CD8-positive, alpha-beta memory T cell (primary cell): ENCODE data around the gene FAM78B. TPM values are rescaled to one million over a fixed set of nuclear protein-coding genes. Genes with fewer than 3 reads are reported as not detected.

Experiments used
- CTCF ChIA-PET: fragments of 350-600 bp; sonication (Branson Sonifier 250); formaldehyde crosslinking; loops from one replicate; lab custom pipeline; 2021; ENCODE audit warnings: antibody characterized with exemption; lab: Charles Lee
- POLR2A ChIA-PET: fragments of 350-600 bp; sonication (Branson Sonifier 250); formaldehyde crosslinking; loops from one replicate; lab custom pipeline; 2021; ENCODE audit warnings: antibody characterized with exemption; lab: Charles Lee
- DNase-seq, 5 donors: peaks; one replicate each; pipeline versions ENCODE4 v3.0.0 to v3.0.0-alpha.2; 2020 to 2022; ENCODE audit warnings: mixed read lengths in 1 of 5
- H3K27ac ChIP-seq: one replicate; pipeline ENCODE4 v1.7.0; 2013; ENCODE audit warnings: low read depth, mild to moderate bottlenecking, low read length, moderate library complexity
- H3K27me3 ChIP-seq: 2 replicates; pipeline ENCODE4 v1.7.0; 2013; ENCODE audit warnings: low read length, mild to moderate bottlenecking; ENCODE audit not compliant: insufficient read depth, poor library complexity, severe bottlenecking
- H3K36me3 ChIP-seq: 2 replicates; pipeline ENCODE4 v1.7.0; 2013; ENCODE audit warnings: mild to moderate bottlenecking, low read length, moderate library complexity; ENCODE audit not compliant: insufficient read depth
- H3K4me1 ChIP-seq: 2 replicates; pipeline ENCODE4 v1.7.0; 2013; ENCODE audit warnings: mild to moderate bottlenecking, low read length, moderate library complexity; ENCODE audit not compliant: insufficient read depth
- H3K4me3 ChIP-seq: 2 replicates; pipeline ENCODE4 v1.7.0; 2013; ENCODE audit warnings: mild to moderate bottlenecking, low read length
- H3K9me3 ChIP-seq: 2 replicates; pipeline ENCODE4 v1.7.0; 2013; ENCODE audit warnings: mild to moderate bottlenecking, low read length
- H3K27ac Mint-ChIP-seq, 8 donors: one replicate each; pipeline ENCODE4 v1.8.0; 2020 to 2021; ENCODE audit warnings: mixed read lengths in 8 of 8, mild to moderate bottlenecking in 6 of 8, inconsistent platforms in 3 of 8, moderate library complexity in 3 of 8
- H3K27me3 Mint-ChIP-seq, 2 donors: one replicate each; pipeline ENCODE4 v1.8.0; 2020 to 2021; ENCODE audit warnings: mixed read lengths in 2 of 2, mild to moderate bottlenecking in 1 of 2, moderate library complexity in 1 of 2
- H3K36me3 Mint-ChIP-seq, 3 donors: one replicate each; pipeline ENCODE4 v1.8.0; 2020 to 2021; ENCODE audit warnings: mixed read lengths in 3 of 3, inconsistent platforms in 1 of 3, mild to moderate bottlenecking in 1 of 3
- H3K4me1 Mint-ChIP-seq, 3 donors: one replicate each; pipeline ENCODE4 v1.8.0; 2020 to 2021; ENCODE audit warnings: mixed read lengths in 3 of 3, inconsistent platforms in 1 of 3, mild to moderate bottlenecking in 1 of 3
- H3K4me3 Mint-ChIP-seq, 7 donors: one replicate each; pipeline ENCODE4 v1.8.0; 2020 to 2021; ENCODE audit warnings: mixed read lengths in 7 of 7, mild to moderate bottlenecking in 6 of 7, moderate library complexity in 4 of 7, inconsistent platforms in 2 of 7
- H3K9me3 Mint-ChIP-seq, 5 donors: one replicate each; pipeline ENCODE4 v1.8.0; 2020 to 2022; ENCODE audit warnings: mixed read lengths in 5 of 5, mild to moderate bottlenecking in 3 of 5, moderate library complexity in 2 of 5, inconsistent platforms in 1 of 5
- polyA plus RNA-seq: library from polyadenylated mRNA; unstranded; fragments of 300-500 nt; fragmentation: Illumina TruSeq; gene quantifications from one replicate; pipeline ENCODE4 v1.2.3, GENCODE V29; 2021
- total RNA-seq, 2 experiments: library from RNA; stranded (reverse); gene quantifications; one replicate each; pipeline ENCODE4 v1.2.3, GENCODE V29; 2021

The FAM78B gene
- total and polyA plus RNA-seq, 3 experiments from 2014 or later: 0.22 to 0.26 TPM; not detected in 1

- H3K36me3 Mint-ChIP-seq: no peaks in the 10 kb centered on the region
Measured at GRCh38 chr1:166139735-166140134, 27.1 kb downstream of the FAM78B start.

GRCh38 chr1:166136699-166137401 lies 30.0 kb downstream of the FAM78B start:
- ChIA-PET CTCF (no interaction called here), POLR2A (no interaction called here)
- Mint-ChIP-seq H3K36me3 (no peaks in the 10 kb centered on the region), H3K27ac (no peak overlapping the region), H3K4me1 (no peaks in the 10 kb centered on the region), H3K27me3 (peaks cover 8 to 19% of the 10 kb centered on the region in 2 donors), H3K9me3 (peaks cover 0 to 6% (median 3%) of the 10 kb centered on the region in 5 donors), H3K4me3 (no peak overlapping the region)
- H3K36me3 ChIP-seq: no peaks in the 10 kb centered on the region
- no peak for DNase-seq
- no peaks in the 10 kb centered on the region for H3K4me1 ChIP-seq
- no peak overlapping the region for H3K27ac ChIP-seq
- H3K27me3 ChIP-seq: no peaks in the 10 kb centered on the region
- H3K4me3 ChIP-seq: no peak overlapping the region
- no peaks in the 10 kb centered on the region for H3K9me3 ChIP-seq

More at GRCh38 chr1:166139735-166140134, 27.1 kb downstream of the FAM78B start:
- no peaks in the 10 kb centered on the region for H3K9me3 Mint-ChIP-seq
- no peak overlapping the region for H3K27ac ChIP-seq
- DNase-seq: no peak
- no peak overlapping the region for H3K4me3 ChIP-seq
- POLR2A ChIA-PET: no interaction called here
- H3K27me3 Mint-ChIP-seq: peaks cover 7 to 10% of the 10 kb centered on the region in 2 donors
- H3K36me3 ChIP-seq: no peaks in the 10 kb centered on the region
- H3K4me3 Mint-ChIP-seq: no peak overlapping the region
- H3K9me3 ChIP-seq: no peaks in the 10 kb centered on the region
- CTCF ChIA-PET: no interaction called here
- H3K27ac Mint-ChIP-seq: no peak overlapping the region
- no peaks in the 10 kb centered on the region for H3K4me1 Mint-ChIP-seq
- no peaks in the 10 kb centered on the region for H3K27me3 ChIP-seq
- no peaks in the 10 kb centered on the region for H3K4me1 ChIP-seq

GRCh38 chr1:166136222-166136621 lies 30.6 kb downstream of the FAM78B start:
- Mint-ChIP-seq H3K4me3 (no peak overlapping the region), H3K27me3 (peaks cover 6 to 18% of the 10 kb centered on the region in 2 donors), H3K9me3 (peaks cover 0 to 6% (median 3%) of the 10 kb centered on the region in 5 donors), H3K36me3 (no peaks in the 10 kb centered on the region), H3K27ac (no peak overlapping the region), H3K4me1 (no peaks in the 10 kb centered on the region)
- Histone ChIP-seq H3K9me3 (no peaks in the 10 kb centered on the region), H3K27me3 (no peaks in the 10 kb centered on the region), H3K4me1 (no peaks in the 10 kb centered on the region), H3K36me3 (no peaks in the 10 kb centered on the region), H3K4me3 (no peak overlapping the region), H3K27ac (no peak overlapping the region)
- no peak for DNase-seq
- CTCF ChIA-PET: no interaction called here
- POLR2A ChIA-PET: no interaction called here

DNA sequence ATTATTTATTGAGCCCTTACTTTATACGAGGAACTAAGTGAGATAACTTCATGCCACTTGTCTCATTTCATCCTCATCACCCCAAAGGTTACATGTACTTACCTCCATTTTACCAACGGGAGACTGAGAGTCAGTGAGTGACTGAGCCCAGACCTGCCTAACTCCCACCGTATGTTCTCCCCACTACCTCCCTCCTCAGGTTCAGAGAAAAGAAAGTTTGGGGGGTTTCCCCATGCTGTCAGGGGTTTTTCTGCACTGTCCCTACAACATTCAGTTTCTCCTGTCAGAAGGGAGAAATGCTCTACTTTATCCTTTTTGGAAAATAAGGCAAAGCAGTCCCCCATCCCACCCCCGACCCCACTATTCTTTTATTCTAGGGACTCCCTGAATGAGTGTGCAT lies 32.9 kb downstream of the FAM78B start:
- H3K27ac ChIP-seq: no peak overlapping the region
- POLR2A ChIA-PET: no interaction called here
- H3K9me3 Mint-ChIP-seq: peaks cover 0 to 6% (median 3%) of the 10 kb centered on the region in 5 donors
- no peaks in the 10 kb centered on the region for H3K36me3 Mint-ChIP-seq
- H3K4me1 ChIP-seq: no peaks in the 10 kb centered on the region
- no peak overlapping the region for H3K4me3 ChIP-seq
- no peak for DNase-seq
- H3K27ac Mint-ChIP-seq: no peak overlapping the region
- H3K4me3 Mint-ChIP-seq: no peak overlapping the region
- H3K27me3 ChIP-seq: no peaks in the 10 kb centered on the region
- H3K9me3 ChIP-seq: no peaks in the 10 kb centered on the region
- CTCF ChIA-PET: no interaction called here
- no peaks in the 10 kb centered on the region for H3K36me3 ChIP-seq
- peaks cover 4 to 13% of the 10 kb centered on the region in 2 donors for H3K27me3 Mint-ChIP-seq
- no peaks in the 10 kb centered on the region for H3K4me1 Mint-ChIP-seq

DNA sequence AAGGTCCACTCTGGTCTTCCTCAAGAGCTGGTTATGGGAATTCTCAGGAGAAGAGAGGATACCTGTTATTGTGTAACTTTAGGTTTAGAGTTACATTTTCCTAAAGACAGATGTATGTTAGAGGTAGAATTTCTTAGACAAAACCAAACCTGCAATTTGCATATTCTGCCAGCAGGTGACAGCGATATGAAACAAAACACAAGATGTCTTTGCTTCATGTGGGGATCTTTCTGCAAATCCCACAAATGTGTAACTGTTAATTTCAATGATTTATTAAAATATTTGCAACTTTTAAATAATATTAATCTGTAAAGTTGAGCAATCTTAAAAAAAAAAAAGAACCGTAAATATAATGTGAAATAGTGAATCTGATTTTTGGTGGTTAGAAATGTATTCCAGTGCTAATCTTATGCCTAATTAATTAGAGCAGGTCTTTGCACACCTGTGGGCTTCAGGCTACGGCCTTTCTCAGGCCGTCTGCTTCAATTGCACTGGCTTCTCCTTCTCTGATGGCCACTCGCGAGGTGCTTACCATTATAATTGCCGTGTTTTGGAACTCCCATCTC lies 33.4 kb downstream of the FAM78B start:
- Histone ChIP-seq H3K27me3 (no peaks in the 10 kb centered on the region), H3K4me1 (no peaks in the 10 kb centered on the region), H3K4me3 (no peak overlapping the region), H3K27ac (no peak overlapping the region), H3K36me3 (no peaks in the 10 kb centered on the region), H3K9me3 (no peaks in the 10 kb centered on the region)
- ChIA-PET CTCF (no interaction called here), POLR2A (no interaction called here)
- Mint-ChIP-seq H3K27me3 (peaks cover 4 to 13% of the 10 kb centered on the region in 2 donors), H3K36me3 (no peaks in the 10 kb centered on the region), H3K4me3 (no peak overlapping the region), H3K4me1 (no peaks in the 10 kb centered on the region), H3K9me3 (peaks cover 0 to 6% (median 3%) of the 10 kb centered on the region in 5 donors), H3K27ac (no peak overlapping the region)
- no peak for DNase-seq

DNA sequence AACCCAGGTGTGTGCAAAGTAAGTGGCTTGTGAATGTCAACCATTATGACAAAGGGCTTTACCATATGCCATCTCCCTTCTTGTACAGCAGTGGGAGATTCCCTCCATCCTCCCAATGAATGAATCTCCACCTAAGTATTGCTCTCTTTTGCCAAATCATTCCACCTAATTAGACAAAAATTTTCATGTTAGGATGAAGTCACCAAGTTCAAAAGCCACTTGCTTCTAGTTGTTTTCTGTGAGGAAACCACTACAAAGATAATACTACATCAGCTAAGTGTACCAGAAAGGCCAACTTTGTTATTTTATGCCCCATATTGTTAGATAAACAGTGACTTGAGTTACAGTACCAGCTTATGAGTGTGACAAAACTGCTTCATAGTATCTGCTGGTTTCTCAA lies 34.3 kb downstream of the FAM78B start:
- Histone ChIP-seq H3K9me3 (no peaks in the 10 kb centered on the region), H3K27me3 (no peaks in the 10 kb centered on the region), H3K4me3 (no peak overlapping the region), H3K4me1 (no peaks in the 10 kb centered on the region), H3K27ac (no peak overlapping the region), H3K36me3 (no peaks in the 10 kb centered on the region)
- Mint-ChIP-seq H3K27ac (no peak overlapping the region), H3K4me1 (no peaks in the 10 kb centered on the region), H3K4me3 (no peak overlapping the region), H3K27me3 (peaks cover 1 to 13% of the 10 kb centered on the region in 2 donors), H3K36me3 (no peaks in the 10 kb centered on the region), H3K9me3 (peaks cover 0 to 6% (median 3%) of the 10 kb centered on the region in 5 donors)
- CTCF ChIA-PET: no interaction called here
- no peak for DNase-seq
- POLR2A ChIA-PET: no interaction called here

DNA sequence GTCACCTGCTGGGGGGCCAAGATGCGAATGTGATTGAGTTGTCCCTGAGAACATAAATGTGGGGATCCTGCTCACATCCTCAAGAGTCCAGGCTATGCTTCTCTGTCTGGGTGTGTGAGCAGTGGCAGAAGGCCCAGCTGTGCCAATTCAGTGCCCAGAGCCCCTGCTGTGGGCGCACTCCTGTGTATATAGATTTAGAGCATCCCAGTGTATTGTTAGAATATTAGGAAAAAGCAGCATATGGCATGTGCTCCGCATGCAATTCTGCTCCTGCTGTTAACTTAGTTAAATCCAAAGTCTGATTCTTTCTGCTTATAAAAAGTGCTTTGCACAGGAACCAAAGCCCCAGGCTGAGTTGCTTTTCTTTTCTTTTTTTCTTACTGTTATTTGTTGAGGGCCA lies 37.8 kb downstream of the FAM78B start:
- no peaks in the 10 kb centered on the region for H3K27me3 ChIP-seq
- H3K9me3 ChIP-seq: no peaks in the 10 kb centered on the region
- Mint-ChIP-seq H3K27me3 (peaks cover 1 to 10% of the 10 kb centered on the region in 2 donors), H3K36me3 (no peaks in the 10 kb centered on the region), H3K9me3 (peaks cover 0 to 6% (median 3%) of the 10 kb centered on the region in 5 donors), H3K27ac (no peak overlapping the region), H3K4me3 (no peak overlapping the region), H3K4me1 (no peaks in the 10 kb centered on the region)
- DNase-seq: no peak
- H3K4me3 ChIP-seq: no peak overlapping the region
- POLR2A ChIA-PET: no interaction called here
- CTCF ChIA-PET: no interaction called here
- H3K36me3 ChIP-seq: no peaks in the 10 kb centered on the region
- H3K4me1 ChIP-seq: no peaks in the 10 kb centered on the region
- no peak overlapping the region for H3K27ac ChIP-seq

DNA sequence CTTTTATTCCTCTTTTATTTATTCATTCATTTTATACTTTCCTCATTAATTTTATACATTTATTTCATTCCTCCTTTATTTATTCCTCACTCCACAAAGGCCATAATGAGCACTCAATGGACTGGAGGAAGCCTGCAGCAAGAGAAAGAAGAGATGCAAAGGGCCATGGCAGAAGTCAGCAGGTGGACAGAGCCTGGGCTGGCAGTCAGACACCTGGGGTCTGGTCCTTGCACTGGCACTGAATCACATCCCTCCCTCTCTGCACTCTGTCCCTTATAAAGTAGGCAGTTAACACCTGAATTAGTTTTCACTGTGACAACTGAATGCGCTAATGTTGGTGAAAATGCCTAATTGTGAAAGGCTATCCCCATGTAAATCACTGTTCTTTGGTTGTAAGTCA lies 38.6 kb downstream of the FAM78B start:
- no peak overlapping the region for H3K27ac Mint-ChIP-seq
- peaks cover 2 to 10% of the 10 kb centered on the region in 2 donors for H3K27me3 Mint-ChIP-seq
- DNase-seq: no peak
- no peaks in the 10 kb centered on the region for H3K36me3 Mint-ChIP-seq
- Histone ChIP-seq H3K9me3 (no peaks in the 10 kb centered on the region), H3K4me1 (no peaks in the 10 kb centered on the region), H3K36me3 (no peaks in the 10 kb centered on the region), H3K27ac (no peak overlapping the region), H3K4me3 (no peak overlapping the region), H3K27me3 (no peaks in the 10 kb centered on the region)
- ChIA-PET POLR2A (no interaction called here), CTCF (no interaction called here)
- H3K9me3 Mint-ChIP-seq: peaks cover 0 to 6% (median 3%) of the 10 kb centered on the region in 5 donors
- no peaks in the 10 kb centered on the region for H3K4me1 Mint-ChIP-seq
- no peak overlapping the region for H3K4me3 Mint-ChIP-seq
